Heart left ventricle (tissue), 13 donors: ENCODE results near the gene ANKRD35.

Source experiments
- POLR2A ChIP-seq, 2 donors: fragments of 450-650 bp; IDR thresholded peaks; one replicate each; pipeline ENCODE4 v1.6.1; 2017; ENCODE audit warnings: antibody characterized with exemption in 2 of 2, mild to moderate bottlenecking in 2 of 2, moderate library complexity in 2 of 2
- TF ChIP-seq, protein P1 (sequence below), 12 donors: fragments of 200-600 bp; sonication (generic) in 4 of 12; IDR thresholded peaks; one replicate each; pipeline versions ENCODE4 v1.5.0 to v1.8.0; 2018 to 2022; ENCODE audit warnings: antibody characterized with exemption in 12 of 12, mild to moderate bottlenecking in 5 of 12
- donor health status: ischemic (EF 13 %, LVEDD 7.1; RV severe dilation, severe dysfunction).
- donor health status: DM: no; HTN: yes; CAD: no.
- donor health status: DM: no; HTN: no; CAD: no.
- donor health status: ischemic (EF 25% LVEDD 6.9; RV normal size, moderate dysfunction).
- donor health status: ischemic (EF 25% LVEDD 5.7; RV mildly dilated, moderate dysfunction).
- donor health status: ischemic (EF 35%, LVEDD 5.7; RV mildly dilated, moderate dysfunction).
- donor health status: nonischemic (EF 11% LVEDD 7.7; RV severe dilation, severe dysfunction).
- donor health status: DM: yes; HTN: yes; CAD: no.
- donor health status: PGD.
- donor health status: ischemic (EF 29% LVEDD 5.4; RV normal size, mild dysfunction).
- donor health status: nonischemic (EF 23%, LVEDD 6.1; RV moderate dilation, normal function).

DNA sequence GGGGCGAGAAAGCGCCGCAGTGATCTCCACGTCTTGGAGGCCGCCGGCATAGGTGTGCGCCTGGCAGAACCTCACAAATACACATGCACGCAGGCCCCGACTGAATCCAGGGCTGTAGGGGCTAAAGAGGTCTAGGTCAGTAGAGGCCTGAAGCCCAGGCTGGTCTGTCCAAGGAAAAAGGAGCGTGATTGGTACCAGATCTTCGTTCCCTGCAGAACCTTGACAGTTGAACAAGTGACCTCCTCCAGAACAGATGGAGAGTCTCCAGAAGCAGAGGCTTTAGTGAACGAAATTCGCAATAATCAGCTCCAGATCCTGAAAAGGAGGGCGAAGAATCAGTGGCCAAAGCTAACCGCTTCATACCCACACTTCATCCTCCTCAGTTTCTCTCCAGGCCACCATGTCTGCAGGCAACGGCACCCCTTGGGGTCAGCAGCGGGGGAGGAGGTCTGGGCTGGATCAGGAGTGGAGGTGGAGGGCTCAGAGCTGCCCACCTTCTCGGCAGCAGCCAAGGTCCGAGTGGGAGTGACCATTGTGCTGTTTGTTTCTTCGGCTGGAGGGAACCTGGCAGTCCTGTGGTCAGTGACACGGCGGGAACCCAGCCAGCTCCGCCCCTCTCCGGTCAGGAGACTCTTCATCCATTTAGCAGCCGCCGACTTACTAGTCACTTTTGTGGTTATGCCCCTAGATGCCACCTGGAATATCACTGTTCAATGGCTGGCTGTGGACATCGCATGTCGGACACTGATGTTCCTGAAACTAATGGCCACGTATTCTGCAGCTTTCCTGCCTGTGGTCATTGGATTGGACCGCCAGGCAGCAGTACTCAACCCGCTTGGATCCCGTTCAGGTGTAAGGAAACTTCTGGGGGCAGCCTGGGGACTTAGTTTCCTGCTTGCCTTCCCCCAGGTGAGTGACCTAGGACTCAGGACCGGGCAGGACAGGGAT is 33.6 kb upstream of the ANKRD35 start:
- TF ChIP-seq, protein P1, sequence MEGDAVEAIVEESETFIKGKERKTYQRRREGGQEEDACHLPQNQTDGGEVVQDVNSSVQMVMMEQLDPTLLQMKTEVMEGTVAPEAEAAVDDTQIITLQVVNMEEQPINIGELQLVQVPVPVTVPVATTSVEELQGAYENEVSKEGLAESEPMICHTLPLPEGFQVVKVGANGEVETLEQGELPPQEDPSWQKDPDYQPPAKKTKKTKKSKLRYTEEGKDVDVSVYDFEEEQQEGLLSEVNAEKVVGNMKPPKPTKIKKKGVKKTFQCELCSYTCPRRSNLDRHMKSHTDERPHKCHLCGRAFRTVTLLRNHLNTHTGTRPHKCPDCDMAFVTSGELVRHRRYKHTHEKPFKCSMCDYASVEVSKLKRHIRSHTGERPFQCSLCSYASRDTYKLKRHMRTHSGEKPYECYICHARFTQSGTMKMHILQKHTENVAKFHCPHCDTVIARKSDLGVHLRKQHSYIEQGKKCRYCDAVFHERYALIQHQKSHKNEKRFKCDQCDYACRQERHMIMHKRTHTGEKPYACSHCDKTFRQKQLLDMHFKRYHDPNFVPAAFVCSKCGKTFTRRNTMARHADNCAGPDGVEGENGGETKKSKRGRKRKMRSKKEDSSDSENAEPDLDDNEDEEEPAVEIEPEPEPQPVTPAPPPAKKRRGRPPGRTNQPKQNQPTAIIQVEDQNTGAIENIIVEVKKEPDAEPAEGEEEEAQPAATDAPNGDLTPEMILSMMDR (IDR thresholded peaks at IDR 0.05): no peak
- no peak for TF ChIP-seq POLR2A (IDR thresholded peaks at IDR 0.05)
